Parathyroid adenoma (tissue), 2 donors: ENCODE results near the gene SLC9A9.

Source experiments
- H2AFZ ChIP-seq: fragments of 300-600 bp; sonication (generic); one replicate; pipeline ENCODE4 v1.7.0; 2017; ENCODE audit warnings: antibody characterized with exemption, mild to moderate bottlenecking
- H3K27ac ChIP-seq: fragments of 300-600 bp; sonication (generic); one replicate; pipeline ENCODE4 v1.7.0; 2017
- H3K27me3 ChIP-seq: fragments of 300-600 bp; sonication (generic); one replicate; pipeline ENCODE4 v1.7.0; 2017; ENCODE audit warnings: low read length; ENCODE audit not compliant: control insufficient read depth, insufficient read depth
- H3K36me3 ChIP-seq: fragments of 300-600 bp; sonication (generic); one replicate; pipeline ENCODE4 v1.7.0; 2017; ENCODE audit warnings: low read length; ENCODE audit not compliant: control insufficient read depth, insufficient read depth
- H3K4me1 ChIP-seq: fragments of 300-600 bp; sonication (generic); one replicate; pipeline ENCODE4 v1.7.0; 2017; ENCODE audit warnings: control low read depth
- H3K4me2 ChIP-seq: fragments of 300-600 bp; sonication (generic); one replicate; pipeline ENCODE4 v1.7.0; 2017; ENCODE audit warnings: low read length
- H3K4me3 ChIP-seq: fragments of 300-600 bp; sonication (generic); one replicate; pipeline ENCODE4 v1.7.0; 2017; ENCODE audit warnings: low read depth, low read length
- H3K79me2 ChIP-seq: fragments of 300-600 bp; sonication (generic); one replicate; pipeline ENCODE4 v1.7.0; 2017; ENCODE audit warnings: control low read depth
- H3K9ac ChIP-seq: fragments of 300-600 bp; sonication (generic); one replicate; pipeline ENCODE4 v1.7.0; 2017; ENCODE audit warnings: mild to moderate bottlenecking
- H3K9me3 ChIP-seq: fragments of 300-600 bp; sonication (generic); one replicate; pipeline ENCODE4 v1.7.0; 2017; ENCODE audit warnings: low read length; ENCODE audit not compliant: control insufficient read depth
- CTCF ChIP-seq: fragments of 300-600 bp; sonication (generic); IDR thresholded peaks from one replicate; pipeline ENCODE4 v1.7.0; 2017; ENCODE audit warnings: antibody characterized with exemption, mild to moderate bottlenecking
- donor health status: primary hyperparathyroidism.

SLC9A9 gene

GRCh38 chr3:143514874-143515273 is 333.4 kb downstream of the SLC9A9 start:
- Histone ChIP-seq H3K36me3 (no peaks in the 10 kb centered on the region), H3K9me3 (no peaks in the 10 kb centered on the region), H3K27ac (no peak overlapping the region), H3K4me2 (no peak overlapping the region), H3K9ac (no peak overlapping the region), H2AFZ (no peak overlapping the region), H3K4me1 (no peaks in the 10 kb centered on the region), H3K79me2 (no peaks in the 10 kb centered on the region), H3K4me3 (no peak overlapping the region), H3K27me3 (no peaks in the 10 kb centered on the region)
- no peak for TF ChIP-seq CTCF

- no peaks in the 10 kb centered on the region for H3K27me3 ChIP-seq
- H3K27ac ChIP-seq = no peak overlapping the region
- no peak overlapping the region for H3K4me3 ChIP-seq
- no peak for TF ChIP-seq CTCF
- H3K9me3 ChIP-seq = no peaks in the 10 kb centered on the region
- H3K4me1 ChIP-seq = no peaks in the 10 kb centered on the region
- H3K4me2 ChIP-seq = no peak overlapping the region
- no peak overlapping the region for H3K9ac ChIP-seq
- H3K36me3 ChIP-seq = no peaks in the 10 kb centered on the region
- H3K79me2 ChIP-seq = no peaks in the 10 kb centered on the region
- H2AFZ ChIP-seq = no peak overlapping the region
Measured at GRCh38 chr3:143514109-143514508, 334.2 kb downstream of the SLC9A9 start.

GRCh38 chr3:143511174-143511879 is 336.9 kb downstream of the SLC9A9 start:
- H3K4me3 ChIP-seq = no peak overlapping the region
- no peaks in the 10 kb centered on the region for H3K36me3 ChIP-seq
- H3K27me3 ChIP-seq = no peaks in the 10 kb centered on the region
- no peak overlapping the region for H2AFZ ChIP-seq
- no peak for TF ChIP-seq CTCF
- no peak overlapping the region for H3K4me2 ChIP-seq
- no peaks in the 10 kb centered on the region for H3K4me1 ChIP-seq
- H3K9me3 ChIP-seq = no peaks in the 10 kb centered on the region
- no peak overlapping the region for H3K9ac ChIP-seq
- no peaks in the 10 kb centered on the region for H3K79me2 ChIP-seq
- H3K27ac ChIP-seq = no peak overlapping the region

GRCh38 chr3:143510601-143511000 is 337.7 kb downstream of the SLC9A9 start:
- H3K79me2 ChIP-seq = no peaks in the 10 kb centered on the region
- H3K36me3 ChIP-seq = no peaks in the 10 kb centered on the region
- no peak overlapping the region for H3K4me3 ChIP-seq
- no peak overlapping the region for H3K4me2 ChIP-seq
- H3K4me1 ChIP-seq = no peaks in the 10 kb centered on the region
- no peak overlapping the region for H3K9ac ChIP-seq
- no peak overlapping the region for H2AFZ ChIP-seq
- no peaks in the 10 kb centered on the region for H3K9me3 ChIP-seq
- H3K27ac ChIP-seq = no peak overlapping the region
- TF ChIP-seq CTCF = no peak
- H3K27me3 ChIP-seq = no peaks in the 10 kb centered on the region
